ENCODE data around the gene ACSS2.

The ACSS2 gene

GRCh38 chr20:34949120-34949519 is 72.7 kb downstream of the ACSS2 start:
- DNase-seq (ENCODE audit: low read depth) = no peak

DNA sequence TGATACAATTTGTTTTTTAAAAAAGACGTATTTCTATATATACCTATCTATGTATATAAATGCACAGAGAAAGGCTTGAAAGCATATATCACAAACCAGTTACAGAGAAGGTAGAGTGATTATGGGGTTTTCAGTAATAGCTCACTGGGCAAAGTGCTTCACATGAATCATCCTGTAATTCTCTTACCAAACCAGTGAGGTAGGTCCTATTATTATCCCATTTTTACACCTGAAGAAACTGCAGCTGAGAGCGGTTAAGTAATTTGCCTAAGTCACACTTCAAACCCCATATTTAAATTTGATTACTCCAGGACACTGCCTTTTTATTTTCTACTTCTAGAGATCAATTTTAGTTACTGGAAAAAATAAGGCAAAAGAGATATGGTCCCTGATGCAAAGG is 74.8 kb downstream of the ACSS2 start:
- no peak for DNase-seq (ENCODE audit: low read depth)

DNA sequence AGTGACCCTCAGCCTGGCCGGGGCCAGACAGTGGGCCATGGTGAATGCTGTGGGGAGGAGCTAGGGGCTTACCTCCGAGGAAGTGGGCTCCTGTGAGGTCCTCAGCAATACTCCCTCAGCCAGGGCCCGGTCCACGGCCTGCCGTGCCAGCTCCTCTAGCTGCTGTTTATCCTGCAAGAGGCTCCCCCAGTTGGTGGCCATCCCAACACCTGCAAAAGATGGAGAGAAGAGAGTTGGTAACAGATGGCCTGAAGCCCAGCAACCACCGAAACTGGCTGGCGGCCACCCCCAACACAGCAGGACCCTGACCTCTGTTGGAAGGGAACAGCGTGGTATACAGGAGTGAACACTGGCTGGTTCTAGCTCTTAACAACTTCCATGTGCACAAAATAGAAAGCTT is 75.2 kb downstream of the ACSS2 start:
- no peak for DNase-seq (ENCODE audit: low read depth)

GRCh38 chr20:34952671-34953070 is 76.3 kb downstream of the ACSS2 start:
- DNase-seq (ENCODE audit: low read depth) = no peak

GRCh38 chr20:34953960-34954359 is 77.5 kb downstream of the ACSS2 start:
- no peak for DNase-seq (ENCODE audit: low read depth)

DNA sequence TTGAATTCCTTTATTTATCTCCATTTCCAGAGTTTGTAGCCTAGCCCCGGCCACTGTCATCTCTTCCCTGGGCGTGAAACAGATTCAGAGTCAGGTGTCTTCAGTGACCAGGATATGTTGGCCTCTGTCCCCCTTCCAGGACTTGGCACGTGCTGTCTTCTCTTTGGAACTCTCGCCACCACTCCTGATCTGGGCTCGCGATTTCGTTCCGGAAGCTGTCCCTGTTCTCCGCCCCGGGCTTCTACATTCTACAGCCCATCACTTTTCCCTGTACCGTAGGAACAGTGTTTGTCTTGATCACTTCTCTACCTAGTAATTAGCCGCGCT is 78.5 kb downstream of the ACSS2 start:
- no peak for DNase-seq (ENCODE audit: low read depth)

DNA sequence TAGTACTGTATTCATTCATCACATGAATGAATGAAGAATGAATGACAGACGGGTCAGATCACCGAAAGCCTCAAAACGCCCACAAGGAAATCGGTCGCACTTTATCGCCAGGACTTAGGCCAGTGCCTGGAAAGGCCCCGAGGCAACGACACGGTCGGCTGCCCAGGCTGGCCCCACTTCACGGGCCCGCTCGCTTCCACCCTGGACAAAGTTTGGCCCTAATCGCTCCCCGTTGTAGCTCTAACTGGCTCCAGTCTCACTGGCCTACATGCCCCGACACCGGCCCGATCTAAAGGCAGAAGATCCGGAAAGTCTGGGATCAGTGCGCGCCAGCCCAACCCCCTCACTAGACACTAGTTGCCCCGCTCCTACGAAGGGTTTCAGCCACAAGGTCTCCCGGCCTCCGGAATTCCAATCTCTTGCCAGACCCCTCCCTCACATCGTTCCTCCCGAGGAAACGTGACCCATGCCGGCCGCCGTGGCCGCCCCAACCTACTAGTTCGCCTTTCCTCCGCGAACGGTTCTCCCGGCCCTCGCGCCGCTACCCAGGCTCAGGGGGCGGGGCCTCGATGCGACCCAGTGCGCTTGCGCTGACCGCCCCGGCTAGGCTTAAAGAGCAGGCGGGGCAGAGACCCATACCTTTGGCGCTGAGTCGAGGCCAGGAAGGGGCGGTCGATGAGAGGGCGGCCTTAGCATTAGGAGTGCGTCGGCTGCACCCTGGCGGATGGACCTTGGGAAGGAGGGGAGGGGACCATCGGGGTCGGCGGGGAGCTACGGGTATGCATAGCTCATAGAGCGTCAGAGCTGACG is 79.0 kb downstream of the ACSS2 start, which contains the start of the genes GSS and MYH7B:
GSS (minus strand) TSS at position 576 of the 810 bp plus-strand sequence. CDS start 3,954 bp downstream, outside the sequence.
MYH7B (plus strand) TSS at position 638 of the 810 bp plus-strand sequence. CDS start 22,138 bp downstream, outside the sequence.
- peak; percentile 97 for DNase-seq (ENCODE audit: low read depth)

DNA sequence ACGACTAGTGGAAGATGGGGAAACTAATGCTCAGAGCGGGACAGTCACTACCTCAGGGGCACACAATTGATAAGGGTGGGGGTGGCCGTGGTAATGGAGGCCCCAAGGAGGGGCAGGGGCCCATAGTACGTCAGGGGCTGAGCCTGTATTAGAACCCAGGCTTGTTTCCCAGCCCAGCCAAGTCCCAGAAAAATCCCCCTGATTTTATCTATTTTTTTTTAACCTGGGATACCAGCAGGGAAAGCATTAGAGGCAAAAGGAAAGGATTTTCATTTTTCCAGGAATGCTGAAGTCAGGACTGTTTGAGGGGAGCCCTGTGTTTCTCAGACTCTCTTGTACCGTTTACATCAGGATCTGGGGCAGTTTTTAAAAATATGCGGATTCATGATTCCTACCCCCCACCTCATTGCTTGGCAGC is 79.6 kb downstream of the ACSS2 start:
- DNase-seq (ENCODE audit: low read depth) = no peak

DNA sequence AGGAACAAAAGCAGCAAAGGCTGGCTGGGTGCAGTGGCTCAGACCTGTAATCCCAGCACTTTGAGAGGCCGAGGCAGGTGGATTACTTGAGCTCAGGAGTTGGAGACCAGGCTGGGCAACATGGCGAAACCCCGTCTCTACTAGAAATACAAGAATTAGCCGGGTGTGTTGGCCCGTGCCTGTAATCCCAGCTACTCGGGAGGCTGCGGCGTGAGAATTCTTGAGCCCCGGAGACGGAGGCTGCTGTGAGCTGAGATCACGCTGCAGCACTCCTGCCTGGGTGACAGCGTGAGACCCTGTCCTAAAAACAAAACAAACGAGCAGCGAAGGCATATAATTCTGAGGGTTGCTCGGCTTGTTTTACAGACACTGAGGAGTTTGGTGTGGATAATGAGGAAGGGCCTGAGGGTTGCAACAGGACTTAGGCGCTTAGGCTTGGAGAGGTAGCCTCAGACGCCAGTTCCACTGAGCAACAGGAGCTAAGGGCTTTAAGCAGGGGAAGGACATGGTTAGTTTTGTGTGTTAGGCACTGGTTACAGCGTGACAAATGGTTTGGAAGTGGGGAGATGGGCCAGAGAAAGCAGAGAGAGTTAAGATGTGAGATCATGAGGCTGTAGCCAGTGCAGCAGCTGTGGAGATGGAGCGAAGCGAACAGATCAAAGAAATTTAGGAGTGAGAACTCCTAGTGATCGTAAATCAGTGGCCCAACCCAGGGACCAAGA is 80.5 kb downstream of the ACSS2 start:
- DNase-seq (ENCODE audit: low read depth) = no peak

- no peak for DNase-seq (ENCODE audit: low read depth)
These were observed 88.1 kb downstream of the ACSS2 start for GRCh38 chr20:34964486-34964885.

DNA sequence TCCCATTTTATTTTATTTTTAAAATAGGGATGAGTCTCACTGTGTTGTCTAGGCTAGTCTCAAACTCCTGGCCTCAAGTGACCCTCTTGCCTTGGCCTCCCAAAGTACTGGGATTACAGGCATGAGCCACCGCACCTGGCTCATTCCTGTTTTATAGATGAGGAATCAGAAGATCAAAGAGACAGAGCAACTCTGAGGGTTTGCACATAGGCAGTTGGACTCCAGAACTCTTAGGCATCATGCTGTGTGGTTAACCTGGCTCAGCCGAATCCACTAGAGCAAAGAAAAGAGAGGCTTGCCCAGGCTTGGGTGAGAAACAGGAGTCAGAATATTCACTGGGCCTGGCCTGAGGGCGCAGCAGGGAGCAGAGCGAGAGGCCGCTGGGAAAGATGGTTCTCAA is 88.6 kb downstream of the ACSS2 start:
- DNase-seq (ENCODE audit: low read depth) = no peak

DNA sequence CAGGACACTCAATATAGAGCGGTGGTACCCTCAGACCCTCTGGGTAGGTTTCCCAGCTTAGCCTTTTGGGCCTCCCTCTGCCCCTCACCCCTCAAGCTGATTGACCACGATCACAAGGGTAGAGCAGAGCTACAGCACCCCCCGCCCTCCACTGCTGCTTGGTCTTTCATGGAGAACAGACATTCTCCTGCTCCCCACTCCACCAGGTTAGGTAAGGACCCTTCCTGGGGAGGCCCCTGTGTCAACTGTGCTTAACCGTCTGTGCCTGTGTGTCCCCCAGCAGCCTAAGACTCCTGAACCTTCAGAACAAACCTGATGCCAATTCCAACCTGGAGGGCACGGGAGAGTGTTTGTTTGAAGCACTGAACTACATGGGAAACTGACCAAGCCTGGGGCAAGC is 91.0 kb downstream of the ACSS2 start:
- no peak for DNase-seq (ENCODE audit: low read depth)

- DNase-seq (ENCODE audit: low read depth) = no peak
These were observed 91.8 kb downstream of the ACSS2 start for GRCh38 chr20:34968042-34968775.

DNA sequence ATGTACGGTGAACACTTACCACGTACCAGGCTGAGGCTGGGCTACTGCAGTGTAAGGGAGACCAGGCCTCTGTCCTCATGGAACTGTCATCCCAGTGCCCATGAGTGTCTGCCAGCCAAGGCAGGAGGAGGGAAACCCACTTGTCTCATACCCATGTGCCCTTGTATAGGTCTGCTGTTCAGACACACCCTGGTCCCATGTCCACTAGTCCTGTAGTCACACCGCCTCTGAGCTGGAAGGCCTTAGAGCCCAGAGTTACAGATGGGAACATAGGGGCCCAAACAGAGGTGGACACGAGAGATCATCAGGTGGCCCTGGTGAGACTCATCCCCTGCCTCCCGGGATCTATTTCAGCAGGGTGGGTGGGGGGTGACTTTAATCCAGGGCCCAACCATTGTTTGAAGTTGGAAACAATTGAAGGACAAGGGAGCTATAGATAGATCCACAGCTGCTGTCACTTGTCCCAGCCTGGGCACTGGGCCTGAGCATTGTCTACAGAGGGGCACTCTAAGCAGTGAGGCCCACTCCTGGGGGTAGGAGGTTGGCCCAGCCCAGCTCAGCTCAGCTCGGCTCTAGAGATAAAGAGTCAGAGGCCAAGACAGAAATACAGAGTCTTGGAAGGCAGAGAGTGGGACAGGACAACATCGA is 93.9 kb downstream of the ACSS2 start:
- no peak for DNase-seq (ENCODE audit: low read depth)

GRCh38 chr20:34970846-34971560 is 94.6 kb downstream of the ACSS2 start:
- DNase-seq (ENCODE audit: low read depth) = no peak

- DNase-seq (ENCODE audit: low read depth) = no peak
These were observed 95.3 kb downstream of the ACSS2 start for GRCh38 chr20:34971561-34972235.

DNA sequence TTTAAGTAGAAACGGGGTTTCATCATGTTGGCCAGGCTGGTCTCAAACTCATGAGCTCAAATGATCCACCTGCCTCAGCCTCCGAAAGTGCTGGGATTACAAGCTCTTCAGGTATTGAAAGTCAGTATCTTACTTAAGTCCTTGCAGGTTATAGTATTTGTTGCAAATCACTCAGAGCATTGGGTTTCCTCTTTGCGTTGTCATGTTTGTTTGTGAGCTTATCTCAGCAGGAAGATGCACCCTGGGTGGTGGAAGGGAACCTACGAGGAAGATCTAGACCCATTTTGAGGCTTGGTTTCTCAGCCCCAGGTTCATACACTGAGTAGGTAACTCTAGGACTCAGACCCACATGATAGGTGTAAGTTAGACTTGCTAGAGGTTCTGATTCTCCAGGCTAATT is 97.8 kb downstream of the ACSS2 start:
- no peak for DNase-seq (ENCODE audit: low read depth)

- DNase-seq (ENCODE audit: low read depth) = no peak
These were observed 99.9 kb downstream of the ACSS2 start for GRCh38 chr20:34976286-34976685.

All from activated T-cell treated with anti-CD3 and anti-CD28 coated beads for 24 hours (primary cell).